GM12878 (cell line): ENCODE measurements around the gene SCYGR3. TPM values are rescaled to one million over a fixed set of nuclear protein-coding genes. Genes with fewer than 3 reads are reported as not detected.

Experiments
- ATAC-seq: fragments of 200-7000 bp; cut with Tn5 transposase; 3 replicates; pipeline ENCODE4 v1.9.1; 2020; ENCODE audit warnings: mild to moderate bottlenecking, moderate library complexity
- BruUV-seq: library from RNA; stranded (reverse); fragments of 400-500 nt; replicated peaks from 2 replicates; lab custom pipeline; 2021; lab: Mats Ljungman, UMichigan
- CTCF ChIA-PET: fragments of 300-600 bp; sonication (Branson Sonifier 250); formaldehyde crosslinking; extraction: SDS; loops from one replicate; lab custom pipeline; 2021; ENCODE audit warnings: inconsistent platforms; lab: Yijun Ruan, JAX
- POLR2A ChIA-PET: fragments of 350-600 bp; formaldehyde crosslinking; extraction: SDS; loops from one replicate; lab custom pipeline; 2021; ENCODE audit warnings: inconsistent platforms; lab: Charles Lee
- RAD21 ChIA-PET: fragments of 300-600 bp; sonication (Branson Sonifier 250); formaldehyde crosslinking; loops from one replicate; lab custom pipeline; 2023; ENCODE audit warnings: antibody characterized with exemption; ENCODE audit not compliant: unreplicated experiment; lab: Charles Lee
- SMC1A ChIA-PET: fragments of 300-600 bp; sonication (Branson Sonifier 250); formaldehyde crosslinking; loops from one replicate; lab custom pipeline; 2023; ENCODE audit not compliant: unreplicated experiment, uncharacterized antibody; lab: Charles Lee
- DNase-seq: peaks from one replicate; pipeline ENCODE4 v3.0.0-alpha.2; 2011; ENCODE audit warnings: low read depth, low spot score
- FAIRE-seq: peaks from 3 replicates; lab custom pipeline; 2011; peaks lifted over from hg19 to GRCh38; lab: Jason Lieb, UNC
- H2AFZ ChIP-seq: 2 replicates; pipeline ENCODE4 v1.6.0; 2011; ENCODE audit warnings: low read depth, low read length, control low read depth; ENCODE audit not compliant: control insufficient read depth
- H3K27ac ChIP-seq: 2 replicates; pipeline ENCODE4 v1.5.1; 2011; ENCODE audit warnings: control low read depth; ENCODE audit not compliant: control insufficient read depth, insufficient read depth
- H3K27me3 ChIP-seq, 2 experiments: replicated peaks in 1 of 2; 2 replicates each; pipeline versions ENCODE4 v1.6.0 to v1.6.1; 2011; ENCODE audit warnings: low read length in 1 of 2; ENCODE audit not compliant: control insufficient read depth in 2 of 2, insufficient read depth in 2 of 2
- H3K36me3 ChIP-seq, 2 experiments: 2 replicates each; pipeline ENCODE4 v1.5.1; 2011; ENCODE audit warnings: low read length in 1 of 2; ENCODE audit not compliant: control insufficient read depth in 2 of 2, insufficient read depth in 2 of 2
- H3K4me1 ChIP-seq: 2 replicates; pipeline ENCODE4 v1.6.1; 2011; ENCODE audit warnings: mild to moderate bottlenecking, low read length, moderate library complexity, mixed read lengths; ENCODE audit not compliant: control insufficient read depth, insufficient read depth
- H3K4me2 ChIP-seq: 2 replicates; pipeline ENCODE4 v1.6.0; 2011; ENCODE audit warnings: control low read depth; ENCODE audit not compliant: control insufficient read depth, insufficient read depth
- H3K4me3 ChIP-seq: fragments of 200-600 bp; sonication (generic); 2 replicates; pipeline ENCODE4 v1.5.1; 2016
- H3K79me2 ChIP-seq: 2 replicates; pipeline ENCODE4 v1.6.0; 2011; ENCODE audit warnings: low read length; ENCODE audit not compliant: control insufficient read depth, insufficient read depth
- H3K9ac ChIP-seq: 2 replicates; pipeline ENCODE4 v1.8.0; 2011; ENCODE audit warnings: low read length, control low read depth, mixed read lengths; ENCODE audit not compliant: control insufficient read depth, insufficient read depth
- H3K9me3 ChIP-seq: replicated peaks from 3 replicates; pipeline ENCODE4 v1.5.1; 2011; ENCODE audit warnings: mild to moderate bottlenecking, low read length; ENCODE audit not compliant: control insufficient read depth, insufficient read depth
- H4K20me1 ChIP-seq: 2 replicates; pipeline ENCODE4 v1.6.0; 2011; ENCODE audit not compliant: control insufficient read depth, insufficient read depth
- EGR1 ChIP-seq, 2 experiments: IDR thresholded peaks; 1 replicate in 1 of 2; 2 replicates in 1 of 2; pipeline ENCODE4 v1.6.1; 2011 to 2012; ENCODE audit warnings: low read depth in 2 of 2, low read length in 2 of 2, borderline replicate concordance in 1 of 2, mild to moderate bottlenecking in 1 of 2, moderate library complexity in 1 of 2
- HCFC1 ChIP-seq: fragments of 150-350 bp; IDR thresholded peaks from 2 replicates; pipeline ENCODE4 v1.6.1; 2014; ENCODE audit warnings: low read length
- SMAD5 ChIP-seq: IDR thresholded peaks from 2 replicates; pipeline ENCODE4 v1.6.1; 2016; ENCODE audit warnings: antibody characterized with exemption, low read depth
- SMC3 ChIP-seq: IDR thresholded peaks from 2 replicates; pipeline ENCODE4 v1.6.1; 2011; ENCODE audit warnings: low read length, improper control_type of control experiment, borderline replicate concordance
- ZNF687 ChIP-seq: fragments of 450-650 bp; IDR thresholded peaks from 2 replicates; pipeline ENCODE4 v1.6.1; 2017; ENCODE audit warnings: mild to moderate bottlenecking, moderate library complexity
- WGBS: methylation state at CpG from one replicate; pipeline ENCODE4 v1.1.6; 2016; ENCODE audit warnings: low lambda C conversion rate; ENCODE audit not compliant: insufficient replicate concordance, insufficient coverage; ENCODE audit errors: missing lambda C conversion rate; 5-methylcytosine and 5-hydroxymethylcytosine counted together
- in situ Hi-C: fragments of 300-500 bp; cut with MboI; formaldehyde crosslinking; loops from 9 replicates; pipeline ENCODE4 v1.14.3; 2018; ENCODE audit warnings: mixed read lengths
- intact Hi-C: fragments of 100-400 bp; cut with micrococcal nuclease; formaldehyde crosslinking; loops from one replicate; pipeline ENCODE4 v1.14.2; 2022; ENCODE audit not compliant: unreplicated experiment
- polyA plus RNA-seq, 11 experiments: library from polyadenylated mRNA; depleted of rRNA in 4 of 11; unstranded in 6 of 11; stranded (reverse) in 5 of 11; fragments of >200 nt; fragmentation: Nextera tagmentation in 4 of 11; fragmentation: Illumina TruSeq in 1 of 11; extraction: Ambion mirVana in 4 of 11; extraction: Trizol in 1 of 11; gene quantifications; 1 replicate in 1 of 11; 2 replicates in 10 of 11; pipeline versions ENCODE4 v1.2.1 to v1.2.3, GENCODE V29; 2011 to 2016; ENCODE audit warnings: inconsistent platforms in 2 of 11, missing spikeins in 2 of 11, low read depth in 1 of 11
- total RNA-seq, 4 experiments: library from RNA; depleted of rRNA in 3 of 4; stranded (reverse); fragments of >200 nt in 3 of 4; fragmentation: Illumina TruSeq in 1 of 4; extraction: Trizol in 1 of 4; gene quantifications; 2 replicates each; pipeline versions ENCODE4 v1.2.1 to v1.2.3, GENCODE V29; 2013 to 2021

The SCYGR3 gene
- total and polyA plus RNA-seq, 10 of the 15 experiments (the other 5 are each of a cell fraction or from before 2014, with no cell fraction given), result not detected

GRCh38 chr2:227626580-227627151 lies 12.0 kb upstream of the SCYGR3 start:
- Histone ChIP-seq H3K36me3 (no peaks in the 10 kb centered on the region), H2AFZ (no peak overlapping the region), H4K20me1 (no peaks in the 10 kb centered on the region), H3K9me3 (no peaks in the 10 kb centered on the region), H3K9ac (no peak overlapping the region), H3K4me2 (no peak overlapping the region), H3K4me1 (no peaks in the 10 kb centered on the region), H3K27me3 (no peaks in the 10 kb centered on the region), H3K27ac (no peak overlapping the region), H3K4me3 (no peak overlapping the region), H3K79me2 (no peaks in the 10 kb centered on the region)
- intact Hi-C loops (no loop called here), in situ Hi-C loops (no loop called here)
- RAD21 ChIA-PET, result no interaction called here
- no peak for FAIRE-seq
- SMC1A ChIA-PET, result no interaction called here
- CTCF ChIA-PET, result interaction anchor here (1.0 to 1.6 kb wide), 2 partner anchors 221 to 234 kb away, joined by 3 to 4 read pairs; no protein-coding TSS in a partner anchor
- no peak; the same call in 2 of the 3 replicates for ATAC-seq
- WGBS, result 86% methylated on average over 10 of the region's 10 CpGs
- BruUV-seq, result no TSS peak
- no peak for DNase-seq
- no peak for TF ChIP-seq ZNF687
- no peak for TF ChIP-seq SMAD5
- no peak for TF ChIP-seq SMC3
- no peak for TF ChIP-seq EGR1 (IDR thresholded peaks at IDR 0.05; ENCODE audit: borderline replicate concordance in 1 of 2, low read depth in 2 of 2, low read length in 2 of 2)
- no peak for TF ChIP-seq HCFC1
- TF ChIP-seq, all 136 proteins: peak for 0
- POLR2A ChIA-PET, result interaction anchor here (0.5 kb wide), 1 partner anchor 288 kb away, joined by 5 read pairs; no protein-coding TSS in a partner anchor
